HepG2 (cell line): ENCODE results near the gene PPIA. TPM values are rescaled to one million over a fixed set of nuclear protein-coding genes. Genes with fewer than 3 reads are reported as not detected.

Experiments used
- ATF2 ChIP-seq: sonication (generic); formaldehyde crosslinking; IDR thresholded peaks from 2 replicates; pipeline ENCODE4 v1.4.0; 2020; ENCODE audit warnings: missing genetic modification reagents
- CBX5 ChIP-seq: sonication (generic); formaldehyde crosslinking; IDR thresholded peaks from 2 replicates; pipeline ENCODE4 v1.4.0; 2020; ENCODE audit warnings: missing genetic modification reagents, borderline replicate concordance
- CEBPG ChIP-seq: IDR thresholded peaks from 2 replicates; pipeline ENCODE4 v1.6.1; 2016
- GTF2F1 ChIP-seq: fragments of 150-350 bp; IDR thresholded peaks from 2 replicates; pipeline ENCODE4 v1.6.1; 2014; ENCODE audit warnings: low read length
- KAT2B ChIP-seq: fragments of 150-350 bp; IDR thresholded peaks from 2 replicates; pipeline ENCODE4 v1.6.1; 2014; ENCODE audit warnings: low read depth, low read length, borderline replicate concordance
- KDM3A ChIP-seq: IDR thresholded peaks from 2 replicates; pipeline ENCODE4 v1.6.1; 2018; ENCODE audit warnings: low read depth, missing compliant biosample characterization
- MIER2 ChIP-seq: IDR thresholded peaks from 2 replicates; pipeline ENCODE4 v1.6.1; 2016; ENCODE audit warnings: missing biosample characterization, missing genetic modification reagents
- NR2C2 ChIP-seq: sonication (generic); formaldehyde crosslinking; IDR thresholded peaks from 2 replicates; pipeline ENCODE4 v1.4.0; 2020; ENCODE audit warnings: missing genetic modification reagents, mild to moderate bottlenecking, moderate library complexity, borderline replicate concordance
- POLR2G ChIP-seq: fragments of 200-400 bp; formaldehyde crosslinking; IDR thresholded peaks from 2 replicates; pipeline ENCODE4 v1.6.1; 2018; ENCODE audit warnings: mild to moderate bottlenecking, low read depth, low read length, moderate library complexity
- RBM39 ChIP-seq: fragments of 200-400 bp; formaldehyde crosslinking; IDR thresholded peaks from one replicate; pipeline ENCODE4 v1.6.1; 2018; ENCODE audit warnings: antibody characterized with exemption, mild to moderate bottlenecking, low read depth, low read length; ENCODE audit not compliant: poor library complexity, severe bottlenecking
- ZBTB44 ChIP-seq: sonication (generic); formaldehyde crosslinking; IDR thresholded peaks from 2 replicates; pipeline ENCODE4 v1.4.0; 2020; ENCODE audit warnings: missing genetic modification reagents
- ZNF619 ChIP-seq: sonication (generic); formaldehyde crosslinking; IDR thresholded peaks from 2 replicates; pipeline ENCODE4 v1.4.0; 2020; ENCODE audit warnings: mild to moderate bottlenecking, missing genetic modification reagents
- ZNF670 ChIP-seq: sonication (generic); formaldehyde crosslinking; IDR thresholded peaks from 2 replicates; pipeline ENCODE4 v1.8.0; 2022; ENCODE audit warnings: mild to moderate bottlenecking, missing genetic modification reagents, borderline replicate concordance
- ZNF841 ChIP-seq: sonication (generic); formaldehyde crosslinking; IDR thresholded peaks from 2 replicates; pipeline ENCODE4 v1.8.1; 2023; ENCODE audit warnings: missing genetic modification reagents, borderline replicate concordance
- polyA plus RNA-seq, 8 experiments: library from polyadenylated mRNA; depleted of rRNA in 3 of 8; stranded (reverse) in 7 of 8; unstranded in 1 of 8; fragments of >200 nt; fragmentation: Illumina TruSeq in 4 of 8; extraction: Trizol in 4 of 8; gene quantifications; 2 replicates each; pipeline versions ENCODE4 v1.2.1 to v1.2.3, GENCODE V29; 2011 to 2016; ENCODE audit warnings: low read depth in 4 of 8, missing spikeins in 1 of 8, mixed read lengths in 1 of 8; ENCODE audit not compliant: insufficient read depth in 1 of 8
- total RNA-seq, 5 experiments: library from RNA; depleted of rRNA; stranded (reverse); fragments of >200 nt; fragmentation: Illumina TruSeq; extraction: Trizol; gene quantifications; 2 replicates each; pipeline ENCODE4 v1.2.3, GENCODE V29; 2016; ENCODE audit warnings: low read depth in 1 of 5
- TF ChIP-seq, protein P1 (sequence below): sonication (generic); formaldehyde crosslinking; IDR thresholded peaks from 2 replicates; pipeline ENCODE4 v1.4.0; 2020; ENCODE audit warnings: missing genetic modification reagents; ENCODE audit errors: not compliant biosample characterization
- TF ChIP-seq, protein P2 (sequence below): sonication (generic); formaldehyde crosslinking; IDR thresholded peaks from 2 replicates; pipeline ENCODE4 v1.4.0; 2020; ENCODE audit warnings: low read depth, missing genetic modification reagents
- TF ChIP-seq, protein P3 (sequence below): sonication (generic); formaldehyde crosslinking; IDR thresholded peaks from 2 replicates; pipeline ENCODE4 v1.4.0; 2020; ENCODE audit warnings: missing genetic modification reagents
- TF ChIP-seq, protein P4 (sequence below): fragments of 450-650 bp; IDR thresholded peaks from 2 replicates; pipeline ENCODE4 v1.6.1; 2017

PPIA gene
- total and polyA plus RNA-seq, 2 of the 13 experiments (the other 11 are each of a cell fraction or from before 2014, with no cell fraction given): 2,268 to 3,010 TPM

GRCh38 chr7:44808914-44809393, 12.5 kb downstream of the PPIA start (continued):
- TF ChIP-seq ATF2 (no peak), CBX5 (CRISPR knock-in tag) (no peak), POLR2G (no peak), ZBTB44 (no peak), MIER2 (CRISPR knock-in tag) (no peak), RBM39 (no peak), ZNF841 (CRISPR knock-in tag) (no peak), ZNF670 (CRISPR knock-in tag) (no peak), KDM3A (no peak), NR2C2 (CRISPR knock-in tag) (no peak; the same call in 1 of the 2 replicates), GTF2F1 (no peak), CEBPG (CRISPR knock-in tag) (peak; percentile 84), ZNF619 (no peak), KAT2B (no peak)
- TF ChIP-seq, protein P1, sequence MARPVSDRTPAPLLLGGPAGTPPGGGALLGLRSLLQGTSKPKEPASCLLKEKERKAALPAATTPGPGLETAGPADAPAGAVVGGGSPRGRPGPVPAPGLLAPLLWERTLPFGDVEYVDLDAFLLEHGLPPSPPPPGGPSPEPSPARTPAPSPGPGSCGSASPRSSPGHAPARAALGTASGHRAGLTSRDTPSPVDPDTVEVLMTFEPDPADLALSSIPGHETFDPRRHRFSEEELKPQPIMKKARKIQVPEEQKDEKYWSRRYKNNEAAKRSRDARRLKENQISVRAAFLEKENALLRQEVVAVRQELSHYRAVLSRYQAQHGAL (CRISPR knock-in tag): no peak
- TF ChIP-seq, protein P2, sequence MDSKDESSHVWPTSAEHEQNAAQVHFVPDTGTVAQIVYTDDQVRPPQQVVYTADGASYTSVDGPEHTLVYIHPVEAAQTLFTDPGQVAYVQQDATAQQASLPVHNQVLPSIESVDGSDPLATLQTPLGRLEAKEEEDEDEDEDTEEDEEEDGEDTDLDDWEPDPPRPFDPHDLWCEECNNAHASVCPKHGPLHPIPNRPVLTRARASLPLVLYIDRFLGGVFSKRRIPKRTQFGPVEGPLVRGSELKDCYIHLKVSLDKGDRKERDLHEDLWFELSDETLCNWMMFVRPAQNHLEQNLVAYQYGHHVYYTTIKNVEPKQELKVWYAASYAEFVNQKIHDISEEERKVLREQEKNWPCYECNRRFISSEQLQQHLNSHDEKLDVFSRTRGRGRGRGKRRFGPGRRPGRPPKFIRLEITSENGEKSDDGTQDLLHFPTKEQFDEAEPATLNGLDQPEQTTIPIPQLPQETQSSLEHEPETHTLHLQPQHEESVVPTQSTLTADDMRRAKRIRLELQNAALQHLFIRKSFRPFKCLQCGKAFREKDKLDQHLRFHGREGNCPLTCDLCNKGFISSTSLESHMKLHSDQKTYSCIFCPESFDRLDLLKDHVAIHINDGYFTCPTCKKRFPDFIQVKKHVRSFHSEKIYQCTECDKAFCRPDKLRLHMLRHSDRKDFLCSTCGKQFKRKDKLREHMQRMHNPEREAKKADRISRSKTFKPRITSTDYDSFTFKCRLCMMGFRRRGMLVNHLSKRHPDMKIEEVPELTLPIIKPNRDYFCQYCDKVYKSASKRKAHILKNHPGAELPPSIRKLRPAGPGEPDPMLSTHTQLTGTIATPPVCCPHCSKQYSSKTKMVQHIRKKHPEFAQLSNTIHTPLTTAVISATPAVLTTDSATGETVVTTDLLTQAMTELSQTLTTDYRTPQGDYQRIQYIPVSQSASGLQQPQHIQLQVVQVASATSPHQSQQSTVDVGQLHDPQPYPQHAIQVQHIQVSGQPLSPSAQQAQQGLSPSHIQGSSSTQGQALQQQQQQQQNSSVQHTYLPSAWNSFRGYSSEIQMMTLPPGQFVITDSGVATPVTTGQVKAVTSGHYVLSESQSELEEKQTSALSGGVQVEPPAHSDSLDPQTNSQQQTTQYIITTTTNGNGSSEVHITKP (CRISPR knock-in tag): no peak
- TF ChIP-seq, protein P3, sequence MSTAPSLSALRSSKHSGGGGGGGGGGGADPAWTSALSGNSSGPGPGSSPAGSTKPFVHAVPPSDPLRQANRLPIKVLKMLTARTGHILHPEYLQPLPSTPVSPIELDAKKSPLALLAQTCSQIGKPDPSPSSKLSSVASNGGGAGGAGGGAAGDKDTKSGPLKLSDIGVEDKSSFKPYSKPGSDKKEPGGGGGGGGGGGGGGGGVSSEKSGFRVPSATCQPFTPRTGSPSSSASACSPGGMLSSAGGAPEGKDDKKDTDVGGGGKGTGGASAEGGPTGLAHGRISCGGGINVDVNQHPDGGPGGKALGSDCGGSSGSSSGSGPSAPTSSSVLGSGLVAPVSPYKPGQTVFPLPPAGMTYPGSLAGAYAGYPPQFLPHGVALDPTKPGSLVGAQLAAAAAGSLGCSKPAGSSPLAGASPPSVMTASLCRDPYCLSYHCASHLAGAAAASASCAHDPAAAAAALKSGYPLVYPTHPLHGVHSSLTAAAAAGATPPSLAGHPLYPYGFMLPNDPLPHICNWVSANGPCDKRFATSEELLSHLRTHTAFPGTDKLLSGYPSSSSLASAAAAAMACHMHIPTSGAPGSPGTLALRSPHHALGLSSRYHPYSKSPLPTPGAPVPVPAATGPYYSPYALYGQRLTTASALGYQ (CRISPR knock-in tag): no peak
- TF ChIP-seq, protein P4, sequence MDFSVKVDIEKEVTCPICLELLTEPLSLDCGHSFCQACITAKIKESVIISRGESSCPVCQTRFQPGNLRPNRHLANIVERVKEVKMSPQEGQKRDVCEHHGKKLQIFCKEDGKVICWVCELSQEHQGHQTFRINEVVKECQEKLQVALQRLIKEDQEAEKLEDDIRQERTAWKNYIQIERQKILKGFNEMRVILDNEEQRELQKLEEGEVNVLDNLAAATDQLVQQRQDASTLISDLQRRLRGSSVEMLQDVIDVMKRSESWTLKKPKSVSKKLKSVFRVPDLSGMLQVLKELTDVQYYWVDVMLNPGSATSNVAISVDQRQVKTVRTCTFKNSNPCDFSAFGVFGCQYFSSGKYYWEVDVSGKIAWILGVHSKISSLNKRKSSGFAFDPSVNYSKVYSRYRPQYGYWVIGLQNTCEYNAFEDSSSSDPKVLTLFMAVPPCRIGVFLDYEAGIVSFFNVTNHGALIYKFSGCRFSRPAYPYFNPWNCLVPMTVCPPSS: no peak
